Measurements from ENCODE around the gene ZFP1. TPM values are rescaled to one million over a fixed set of nuclear protein-coding genes. Genes with fewer than 3 reads are reported as not detected.

Gene ZFP1
- polyA plus RNA-seq, 1 of the 3 experiments (the other 2 are of a cell fraction): 3.0 TPM

- TF ChIP-seq PBX3 (IDR thresholded peaks at IDR 0.05) (no peak), GABPA (IDR thresholded peaks at IDR 0.05; ENCODE audit: low read depth) (no peak), GATA2 (CRISPR knock-in tag; IDR thresholded peaks at IDR 0.05) (no peak), RXRA (IDR thresholded peaks at IDR 0.05; ENCODE audit: borderline replicate concordance, low read depth) (no peak), SMC3 (IDR thresholded peaks at IDR 0.05; ENCODE audit: low read depth, low read length) (no peak), MAX (IDR thresholded peaks at IDR 0.05; ENCODE audit: low read depth) (no peak), SIN3A (IDR thresholded peaks at IDR 0.05; ENCODE audit: borderline replicate concordance, low read depth, low read length) (no peak), MXI1 (IDR thresholded peaks at IDR 0.05; ENCODE audit: low read depth, low read length) (no peak), FOXJ3 (CRISPR knock-in tag; IDR thresholded peaks at IDR 0.05) (no peak), IRF3 (IDR thresholded peaks at IDR 0.05; ENCODE audit: low read depth, low read length) (no peak)
Measured at GRCh38 chr16:75203667-75204409, 55.5 kb downstream of the ZFP1 start (continued).

- Histone ChIP-seq H3K36me3 (replicated peaks in 1 of 2; ENCODE audit: control insufficient read depth in 1 of 2, insufficient read depth in 2 of 2, low read length in 1 of 2) (no peaks in the 10 kb centered on the region), H3K9me2 (no peaks in the 10 kb centered on the region), H3K27me3 (ENCODE audit: insufficient read depth) (no peaks in the 10 kb centered on the region), H3K9ac (no peak overlapping the region), H2AFZ (ENCODE audit: low read depth) (no peak overlapping the region), H3K27ac (ENCODE audit: low read depth in 2 of 2, low read length in 1 of 2) (no peak overlapping the region), H3K4me3 (ENCODE audit: low read depth in 2 of 2, low read length in 1 of 2) (no peak overlapping the region), H3K79me2 (ENCODE audit: insufficient read depth) (no peaks in the 10 kb centered on the region), H4K20me1 (ENCODE audit: insufficient read depth) (no peaks in the 10 kb centered on the region), H3K4me2 (no peak overlapping the region), H3F3A (replicated peaks; ENCODE audit: insufficient read depth) (no peaks in the 10 kb centered on the region), H3K4me1 (ENCODE audit: control insufficient read depth in 1 of 2, insufficient read depth in 2 of 2, low read depth in 1 of 2, low read length in 1 of 2) (no peaks in the 10 kb centered on the region), H3K9me3 (no peaks in the 10 kb centered on the region)
- CTCF ChIA-PET: interaction anchor here (1.1 to 1.8 kb wide), 3 partner anchors 30 to 198 kb away, joined by 3 to 8 read pairs (median 3); no protein-coding TSS in a partner anchor
- POLR2A ChIA-PET: no interaction called here
- WGBS (ENCODE audit: low lambda C conversion rate): 92% methylated on average over 2 of the region's 6 CpGs
- no peak for DNase-seq
- no peak for TF ChIP-seq IRF3 (IDR thresholded peaks at IDR 0.05; ENCODE audit: low read depth, low read length)
- no peak for TF ChIP-seq USF1 (IDR thresholded peaks at IDR 0.05; ENCODE audit: borderline replicate concordance, low read depth)
- TF ChIP-seq RXRA (IDR thresholded peaks at IDR 0.05; ENCODE audit: borderline replicate concordance, low read depth): no peak
- no peak for TF ChIP-seq NFIC (IDR thresholded peaks at IDR 0.05; ENCODE audit: borderline replicate concordance)
- TF ChIP-seq TCF12 (IDR thresholded peaks at IDR 0.05): no peak
- no peak for TF ChIP-seq REST (IDR thresholded peaks at IDR 0.05; ENCODE audit: low read depth, low read length)
- TF ChIP-seq POLR2AphosphoS5 (IDR thresholded peaks at IDR 0.05; ENCODE audit: low read depth, low read length): no peak
- TF ChIP-seq FOXJ3 (CRISPR knock-in tag; IDR thresholded peaks at IDR 0.05): no peak
- no peak for TF ChIP-seq FOSL2 (IDR thresholded peaks at IDR 0.05; ENCODE audit: borderline replicate concordance, low read depth)
- no peak for TF ChIP-seq YY1 (IDR thresholded peaks at IDR 0.05; ENCODE audit: low read depth)
- no peak for TF ChIP-seq USF2 (IDR thresholded peaks at IDR 0.05; ENCODE audit: borderline replicate concordance, low read depth, low read length)
- no peak for TF ChIP-seq RAD21 (IDR thresholded peaks at IDR 0.05; ENCODE audit: low read length)
- TF ChIP-seq MAX (IDR thresholded peaks at IDR 0.05; ENCODE audit: low read depth): no peak
- TF ChIP-seq EP300 (IDR thresholded peaks at IDR 0.05; ENCODE audit: borderline replicate concordance in 1 of 2, low read depth in 1 of 2, low read length in 1 of 2): no peak
- TF ChIP-seq CHD2 (IDR thresholded peaks at IDR 0.05; ENCODE audit: low read length, partially characterized antibody): no peak
Measured at GRCh38 chr16:75204410-75204758, 56.1 kb downstream of the ZFP1 start.

Data from SK-N-SH (cell line).